ENCODE data around the gene ST3GAL4. TPM values are rescaled to one million over a fixed set of nuclear protein-coding genes. Genes with fewer than 3 reads are reported as not detected.
A peak's percentile ranks its signal among the peaks of the same experiment; 100 is the strongest.
"Not testable (repeated sequence)": the region's sequence is repeated elsewhere in the genome, so short reads cannot be mapped to it uniquely, and the experiment has no call there.

ST3GAL4 gene
- total and polyA plus RNA-seq, 8 donors: 30.2 to 38.8 (median 34.6) TPM

DNA sequence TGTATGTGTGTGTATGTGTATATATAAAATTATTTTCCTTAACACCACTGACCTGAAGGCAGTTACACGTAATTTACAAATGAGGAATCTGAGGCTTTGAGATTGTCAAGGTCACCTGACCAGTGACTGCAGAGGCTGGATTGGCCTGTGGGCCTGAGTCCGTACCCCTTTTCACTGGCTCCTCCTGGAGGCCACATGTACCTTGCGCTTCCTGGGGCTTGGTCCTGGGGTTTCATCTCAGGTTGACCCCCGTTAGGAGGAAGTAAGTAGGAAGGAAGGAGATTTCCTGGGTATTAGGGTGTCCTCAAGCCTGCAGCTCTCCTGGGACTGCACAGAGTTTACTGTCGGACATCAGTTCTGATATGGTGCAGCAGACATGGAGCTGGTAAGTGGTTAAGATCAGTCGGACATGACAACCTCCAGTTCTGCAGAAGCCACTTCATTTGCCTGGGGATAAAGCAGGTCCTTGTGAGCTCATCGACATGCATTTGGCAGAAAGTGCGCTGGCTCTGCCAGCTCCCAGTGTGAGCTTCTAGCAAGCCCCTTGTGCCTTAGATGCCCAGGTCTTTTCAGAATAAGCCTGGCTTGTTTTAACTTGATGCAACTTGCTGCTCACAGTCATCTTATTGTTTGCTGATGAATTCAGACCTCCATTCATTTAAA is 36.6 kb downstream of the ST3GAL4 start:
- Histone ChIP-seq H3K4me3 (no peak overlapping the region), H3K27me3 (no peaks in the 10 kb centered on the region), H3K27ac (no peak overlapping the region), H3K4me1 (peaks cover 5 to 40% of the 10 kb centered on the region in 2 donors), H3K36me3 (no peaks in the 10 kb centered on the region), H3K9me3 (no peaks in the 10 kb centered on the region)
- peak; percentile 25 for ATAC-seq
- TF ChIP-seq, protein P1, sequence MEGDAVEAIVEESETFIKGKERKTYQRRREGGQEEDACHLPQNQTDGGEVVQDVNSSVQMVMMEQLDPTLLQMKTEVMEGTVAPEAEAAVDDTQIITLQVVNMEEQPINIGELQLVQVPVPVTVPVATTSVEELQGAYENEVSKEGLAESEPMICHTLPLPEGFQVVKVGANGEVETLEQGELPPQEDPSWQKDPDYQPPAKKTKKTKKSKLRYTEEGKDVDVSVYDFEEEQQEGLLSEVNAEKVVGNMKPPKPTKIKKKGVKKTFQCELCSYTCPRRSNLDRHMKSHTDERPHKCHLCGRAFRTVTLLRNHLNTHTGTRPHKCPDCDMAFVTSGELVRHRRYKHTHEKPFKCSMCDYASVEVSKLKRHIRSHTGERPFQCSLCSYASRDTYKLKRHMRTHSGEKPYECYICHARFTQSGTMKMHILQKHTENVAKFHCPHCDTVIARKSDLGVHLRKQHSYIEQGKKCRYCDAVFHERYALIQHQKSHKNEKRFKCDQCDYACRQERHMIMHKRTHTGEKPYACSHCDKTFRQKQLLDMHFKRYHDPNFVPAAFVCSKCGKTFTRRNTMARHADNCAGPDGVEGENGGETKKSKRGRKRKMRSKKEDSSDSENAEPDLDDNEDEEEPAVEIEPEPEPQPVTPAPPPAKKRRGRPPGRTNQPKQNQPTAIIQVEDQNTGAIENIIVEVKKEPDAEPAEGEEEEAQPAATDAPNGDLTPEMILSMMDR (IDR thresholded peaks at IDR 0.05): no peak
- intact Hi-C loops (cut with DNase I): no loop called here
- DNase-seq: peak in 1 of 4 donors; percentile 54

DNA sequence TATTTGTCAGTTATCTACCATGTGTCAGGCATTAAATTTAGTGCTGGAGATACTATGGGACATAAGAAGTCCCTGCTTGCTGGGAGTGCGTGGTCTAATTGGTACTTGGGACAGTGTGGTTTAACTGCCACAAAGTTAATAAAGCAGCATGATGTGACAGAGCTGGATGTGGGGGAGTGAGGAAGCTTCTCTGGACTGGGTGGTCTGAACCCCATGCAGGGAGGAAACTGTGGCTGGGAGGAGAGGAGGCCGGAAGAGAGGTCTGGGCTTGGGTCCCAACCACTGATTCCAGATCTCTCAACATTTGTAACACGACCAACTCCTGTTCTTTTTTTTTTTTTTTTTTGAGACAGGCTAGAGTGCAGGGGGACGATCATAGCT is 37.1 kb downstream of the ST3GAL4 start:
- TF ChIP-seq, protein P1 (IDR thresholded peaks at IDR 0.05): no peak
- no peaks in the 10 kb centered on the region for H3K36me3 ChIP-seq
- DNase-seq: peak in 1 of 4 donors; percentile 64
- no peaks in the 10 kb centered on the region for H3K9me3 ChIP-seq
- H3K4me3 ChIP-seq: no peak overlapping the region
- H3K27me3 ChIP-seq: no peaks in the 10 kb centered on the region
- ATAC-seq: peak; percentile 19
- no peak overlapping the region for H3K27ac ChIP-seq
- peaks cover 5 to 35% of the 10 kb centered on the region in 2 donors for H3K4me1 ChIP-seq
- intact Hi-C loops (cut with DNase I): no loop called here

DNA sequence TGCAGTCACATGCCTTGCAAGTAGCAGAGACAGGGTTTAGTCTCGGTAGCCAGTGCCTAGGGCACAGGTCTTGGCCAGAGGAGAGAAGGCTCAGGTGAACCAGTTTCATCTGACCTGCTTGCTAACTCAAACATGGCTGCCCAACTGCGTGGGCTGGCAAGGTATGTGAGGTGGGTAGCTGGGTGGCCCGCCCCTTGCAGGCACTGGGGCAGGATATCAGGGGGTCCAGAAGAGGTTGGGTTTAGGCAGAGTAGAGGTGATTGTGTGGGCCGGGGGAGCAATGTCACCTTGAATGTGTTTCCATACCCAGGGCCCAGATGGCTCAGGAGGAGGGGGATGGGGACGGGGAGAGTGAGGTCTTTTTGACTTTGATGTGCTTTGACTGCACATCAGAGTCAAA is 37.7 kb downstream of the ST3GAL4 start:
- H3K9me3 ChIP-seq: no peaks in the 10 kb centered on the region
- no peak for ATAC-seq
- no peak overlapping the region for H3K27ac ChIP-seq
- H3K27me3 ChIP-seq: no peaks in the 10 kb centered on the region
- intact Hi-C loops (cut with DNase I): no loop called here
- H3K4me3 ChIP-seq: no peak overlapping the region
- peak in 1 of 4 donors; percentile 55 for DNase-seq
- peaks cover 5 to 29% of the 10 kb centered on the region in 2 donors for H3K4me1 ChIP-seq
- no peaks in the 10 kb centered on the region for H3K36me3 ChIP-seq
- TF ChIP-seq, protein P1 (IDR thresholded peaks at IDR 0.05): no peak

DNA sequence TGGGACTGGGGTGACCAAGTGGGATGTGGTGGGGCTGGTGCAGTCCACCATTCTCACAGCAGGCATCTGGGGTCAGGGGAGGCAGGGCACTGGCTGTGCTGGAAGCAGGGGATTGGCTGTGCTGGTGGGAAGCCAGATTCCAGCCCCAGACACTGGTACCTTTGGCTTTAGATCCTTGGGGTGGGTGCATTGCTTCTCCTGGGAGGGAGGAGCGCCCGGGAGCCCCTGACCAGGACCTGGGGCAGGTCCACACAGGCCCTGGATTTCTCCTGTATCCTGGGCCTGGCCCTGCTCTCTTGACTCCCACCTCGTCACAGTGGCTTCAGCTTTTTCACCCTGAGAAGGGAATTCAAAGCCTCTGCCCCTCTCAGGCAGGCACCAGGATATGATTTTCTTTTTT is 38.5 kb downstream of the ST3GAL4 start:
- Histone ChIP-seq H3K27me3 (no peaks in the 10 kb centered on the region), H3K4me1 (peaks cover 5 to 28% of the 10 kb centered on the region in 2 donors), H3K36me3 (no peaks in the 10 kb centered on the region), H3K9me3 (no peaks in the 10 kb centered on the region), H3K27ac (no peak overlapping the region), H3K4me3 (no peak overlapping the region)
- intact Hi-C loops (cut with DNase I): no loop called here
- TF ChIP-seq, protein P1 (IDR thresholded peaks at IDR 0.05): no peak
- DNase-seq: no peak
- ATAC-seq: no peak

DNA sequence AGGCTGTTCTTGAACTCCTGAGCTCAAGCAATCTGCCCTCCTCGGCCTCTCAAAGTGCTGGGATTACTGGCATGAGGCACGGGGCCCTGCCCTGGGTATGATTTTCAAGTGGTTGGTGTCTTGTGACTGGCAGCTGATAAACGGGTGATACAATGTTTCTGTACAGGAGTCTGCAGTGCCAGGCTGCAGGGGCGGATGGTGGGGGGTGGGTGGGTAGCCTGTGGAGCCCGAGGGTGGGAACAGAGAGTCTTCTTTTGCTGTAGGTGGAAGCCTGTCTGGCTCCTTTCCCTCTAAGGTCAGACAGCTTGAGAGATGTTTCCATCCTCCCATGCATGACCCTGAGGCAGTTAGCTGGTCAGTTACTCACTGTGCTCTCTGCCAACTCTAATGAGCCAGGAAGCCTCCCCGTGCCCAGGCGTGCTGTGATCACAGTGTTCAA is 39.2 kb downstream of the ST3GAL4 start:
- ATAC-seq: peak; percentile 47
- H3K36me3 ChIP-seq; H3K4me3 ChIP-seq; H3K9me3 ChIP-seq; DNase-seq; intact Hi-C loops (cut with DNase I); H3K27ac ChIP-seq; H3K27me3 ChIP-seq: not testable (repeated sequence)
- H3K4me1 ChIP-seq: peaks cover 5 to 28% of the 10 kb centered on the region in 2 donors

DNA sequence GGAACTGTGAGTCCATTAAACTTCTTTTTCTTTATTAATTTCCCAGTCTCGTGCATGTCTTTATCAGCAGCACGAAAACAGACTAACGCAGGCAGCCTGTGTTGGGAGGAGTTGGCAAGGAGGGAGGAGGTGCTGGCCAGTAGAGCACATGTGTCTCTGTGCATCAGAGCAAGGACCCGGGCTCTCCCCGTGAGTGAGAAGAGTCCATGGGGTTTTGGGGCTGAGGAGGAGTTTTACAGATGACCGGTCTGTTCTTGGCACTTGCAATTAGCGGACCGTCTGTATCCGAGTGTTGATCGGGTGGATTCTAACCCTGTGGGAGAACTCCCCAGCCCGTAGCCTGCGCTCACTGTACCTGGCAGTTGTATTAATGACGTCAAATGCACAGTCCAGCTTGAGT is 40.3 kb downstream of the ST3GAL4 start:
- H3K4me3 ChIP-seq; intact Hi-C loops (cut with DNase I); H3K9me3 ChIP-seq; DNase-seq; H3K27me3 ChIP-seq; H3K27ac ChIP-seq; H3K36me3 ChIP-seq: not testable (repeated sequence)
- peaks cover 5 to 25% of the 10 kb centered on the region in 2 donors for H3K4me1 ChIP-seq
- peak; percentile 26 for ATAC-seq

DNA sequence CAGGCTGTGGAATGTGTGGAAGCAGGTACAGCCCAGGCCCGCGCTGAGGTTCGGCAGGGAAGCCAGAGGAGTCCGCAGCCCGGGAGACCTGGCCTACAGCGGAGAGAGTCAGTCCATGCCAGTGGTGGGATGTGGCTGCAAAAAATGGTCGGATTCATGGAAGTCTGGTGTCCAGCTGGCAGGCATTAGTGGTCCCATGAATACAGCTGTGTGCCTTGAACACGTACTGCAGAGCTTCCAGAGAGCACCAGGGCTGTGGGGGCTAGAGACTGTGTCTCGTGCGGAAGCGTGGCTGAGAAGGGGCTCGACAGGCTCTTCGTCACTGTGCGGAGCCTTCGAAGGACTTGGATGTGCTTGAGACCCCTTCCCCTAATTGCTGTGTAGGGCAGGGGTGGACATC is 40.8 kb downstream of the ST3GAL4 start:
- H3K27ac ChIP-seq; DNase-seq; H3K36me3 ChIP-seq; H3K4me3 ChIP-seq; H3K9me3 ChIP-seq; ATAC-seq; H3K27me3 ChIP-seq; intact Hi-C loops (cut with DNase I): not testable (repeated sequence)
- H3K4me1 ChIP-seq: peaks cover 5 to 20% of the 10 kb centered on the region in 2 donors

Measured in left lung (tissue), 10 donors.